Lung microvascular endothelial cell (primary cell): ENCODE results near the gene N4BP3. TPM values are rescaled to one million over a fixed set of nuclear protein-coding genes. Genes with fewer than 3 reads are reported as not detected.

ENCODE experiments used
- DNase-seq, 2 donors: peaks; one replicate each; pipeline versions ENCODE4 v3.0.0 to v3.0.0-alpha.2; 2010; ENCODE audit warnings: low read depth in 2 of 2
- total RNA-seq: library from RNA; depleted of rRNA; stranded (reverse); fragments of >200 nt; gene quantifications from 2 replicates; pipeline ENCODE4 v1.2.1, GENCODE V29; 2014

Gene N4BP3
- total RNA-seq, 1 donor from 2014 or later = 23.8 TPM

GRCh38 chr5:178147406-178147805 is 34.1 kb downstream of the N4BP3 start:
- no peak for DNase-seq

- DNase-seq = no peak
Observed at GRCh38 chr5:178149199-178149932, 36.0 kb downstream of the N4BP3 start.

GRCh38 chr5:178150977-178151734 is 37.8 kb downstream of the N4BP3 start:
- DNase-seq = no peak

- no peak for DNase-seq
Observed at GRCh38 chr5:178152491-178153444, 39.4 kb downstream of the N4BP3 start.

GRCh38 chr5:178153530-178154340 is 40.4 kb downstream of the N4BP3 start, which contains the start of gene NHP2:
NHP2 (minus strand) TSS chr5:178153885; CDS start chr5:178153817, 68 bp downstream.
- peak; percentile 99 for DNase-seq

GRCh38 chr5:178155065-178155464 is 41.7 kb downstream of the N4BP3 start:
- DNase-seq = no peak

GRCh38 chr5:178160176-178160575 is 46.8 kb downstream of the N4BP3 start:
- DNase-seq = no peak

GRCh38 chr5:178162481-178162880 is 49.1 kb downstream of the N4BP3 start:
- no peak for DNase-seq

- DNase-seq = peak; percentile 70 to 83
Observed at GRCh38 chr5:178163772-178164735, 50.7 kb downstream of the N4BP3 start.

GRCh38 chr5:178165581-178165980 is 52.2 kb downstream of the N4BP3 start:
- no peak for DNase-seq

GRCh38 chr5:178170455-178170854 is 57.1 kb downstream of the N4BP3 start:
- no peak for DNase-seq

GRCh38 chr5:178174456-178174855 is 61.1 kb downstream of the N4BP3 start:
- no peak for DNase-seq

Other genes starting within 250 kb of the N4BP3 start
- gene PROP1, start 117.3 kb upstream of the N4BP3 start, total RNA-seq = not detected in 2 replicates
- 22.4 and 33.9 TPM in 2 replicates for gene RMND5B, start 17.5 kb downstream of the N4BP3 start, total RNA-seq
- 106 and 132 TPM in 2 replicates for gene NHP2, start 40.4 kb downstream of the N4BP3 start, total RNA-seq
- gene GMCL2, start 73.8 kb downstream of the N4BP3 start, total RNA-seq = not detected in 2 replicates
- gene HNRNPAB, start 91.0 kb downstream of the N4BP3 start, total RNA-seq = 41.6 and 58.1 TPM in 2 replicates
- 27.9 and 44.6 TPM in 2 replicates for gene PHYKPL, start 119.3 kb downstream of the N4BP3 start, total RNA-seq